Common myeloid progenitor, CD34-positive (primary cell): Measurements from ENCODE around the gene FXR1.

Experiments used
- CTCF ChIA-PET: fragments of 350-600 bp; sonication (Branson Sonifier 250); formaldehyde crosslinking; loops from one replicate; lab custom pipeline; 2021; ENCODE audit warnings: antibody characterized with exemption; lab: Charles Lee
- POLR2A ChIA-PET: fragments of 350-600 bp; sonication (Branson Sonifier 250); formaldehyde crosslinking; loops from one replicate; lab custom pipeline; 2021; ENCODE audit warnings: antibody characterized with exemption; lab: Charles Lee
- DNase-seq, 3 donors: peaks; one replicate each; pipeline versions ENCODE4 v3.0.0 to v3.0.0-alpha.2; 2013
- H3K27ac ChIP-seq, 2 experiments: 1 replicate in 1 of 2; 2 replicates in 1 of 2; pipeline ENCODE4 v1.7.0; 2013; ENCODE audit warnings: inconsistent platforms in 2 of 2, low read length in 2 of 2, mild to moderate bottlenecking in 2 of 2, low read depth in 1 of 2, moderate library complexity in 1 of 2; ENCODE audit not compliant: severe bottlenecking in 2 of 2, insufficient read depth in 1 of 2, poor library complexity in 1 of 2
- H3K27me3 ChIP-seq, 5 experiments: replicated peaks in 2 of 5; 1 replicate in 3 of 5; 2 replicates in 2 of 5; pipeline versions ENCODE4 v1.6.1 to v1.7.0; 2013; ENCODE audit warnings: low read length in 4 of 5, mild to moderate bottlenecking in 2 of 5, moderate library complexity in 2 of 5, inconsistent platforms in 1 of 5; ENCODE audit not compliant: insufficient read depth in 5 of 5, control insufficient read depth in 4 of 5
- H3K36me3 ChIP-seq, 4 experiments: 1 replicate in 2 of 4; 2 replicates in 2 of 4; pipeline versions ENCODE4 v1.6.1 to v1.7.0; 2013; ENCODE audit warnings: low read length in 3 of 4, control low read depth in 1 of 4, mild to moderate bottlenecking in 1 of 4; ENCODE audit not compliant: control insufficient read depth in 4 of 4, insufficient read depth in 4 of 4
- H3K4me1 ChIP-seq, 4 experiments: 1 replicate in 3 of 4; 2 replicates in 1 of 4; pipeline versions ENCODE4 v1.6.1 to v1.7.1; 2013; ENCODE audit warnings: low read length in 3 of 4, mild to moderate bottlenecking in 3 of 4, control low read depth in 1 of 4, inconsistent platforms in 1 of 4, moderate library complexity in 1 of 4; ENCODE audit not compliant: control insufficient read depth in 4 of 4, insufficient read depth in 4 of 4; ENCODE audit errors: control extremely low read depth in 1 of 4
- H3K4me3 ChIP-seq, 7 experiments: 1 replicate in 4 of 7; 2 replicates in 3 of 7; pipeline versions ENCODE4 v1.5.1 to v1.7.0; 2013; ENCODE audit warnings: mild to moderate bottlenecking in 7 of 7, low read length in 6 of 7, moderate library complexity in 6 of 7, inconsistent platforms in 2 of 7, low read depth in 2 of 7, control low read depth in 1 of 7; ENCODE audit not compliant: insufficient read depth in 4 of 7, control insufficient read depth in 1 of 7; ENCODE audit errors: extremely low read depth in 1 of 7
- H3K9me3 ChIP-seq, 5 experiments: 1 replicate in 4 of 5; 2 replicates in 1 of 5; pipeline versions ENCODE4 v1.6.1 to v1.7.1; 2013; ENCODE audit warnings: low read length in 4 of 5, mild to moderate bottlenecking in 2 of 5, inconsistent platforms in 1 of 5, low read depth in 1 of 5, moderate library complexity in 1 of 5; ENCODE audit not compliant: control insufficient read depth in 4 of 5, insufficient read depth in 2 of 5; ENCODE audit errors: control extremely low read depth in 1 of 5
- WGBS: methylation state at CpG from one replicate; pipeline ENCODE4 v1.1.5; 2013; ENCODE audit not compliant: insufficient coverage; 5-methylcytosine and 5-hydroxymethylcytosine counted together

Gene FXR1

DNA sequence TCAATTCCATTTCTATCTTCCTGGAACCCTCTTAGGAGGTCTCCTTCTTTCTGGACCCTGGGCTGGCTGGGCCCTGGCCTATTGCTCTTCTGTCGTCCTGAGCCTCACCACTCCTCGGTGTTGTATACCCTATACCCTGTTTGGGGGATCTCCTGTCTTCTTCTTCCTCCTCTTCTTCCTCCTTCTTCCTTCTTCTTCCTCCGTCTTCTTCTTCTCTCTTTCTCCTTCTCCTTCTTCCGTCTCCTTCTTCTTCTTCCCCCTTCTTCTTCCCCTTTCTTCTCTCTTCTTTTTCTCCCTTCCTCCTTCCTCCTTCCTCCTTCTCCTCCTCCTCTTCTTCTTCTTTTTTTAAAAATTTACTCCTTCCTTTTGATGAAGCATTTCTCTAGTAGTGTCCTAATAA, 30.4 kb upstream of the FXR1 start:
- 76% methylated on average over 4 of the region's 4 CpGs for WGBS

DNA sequence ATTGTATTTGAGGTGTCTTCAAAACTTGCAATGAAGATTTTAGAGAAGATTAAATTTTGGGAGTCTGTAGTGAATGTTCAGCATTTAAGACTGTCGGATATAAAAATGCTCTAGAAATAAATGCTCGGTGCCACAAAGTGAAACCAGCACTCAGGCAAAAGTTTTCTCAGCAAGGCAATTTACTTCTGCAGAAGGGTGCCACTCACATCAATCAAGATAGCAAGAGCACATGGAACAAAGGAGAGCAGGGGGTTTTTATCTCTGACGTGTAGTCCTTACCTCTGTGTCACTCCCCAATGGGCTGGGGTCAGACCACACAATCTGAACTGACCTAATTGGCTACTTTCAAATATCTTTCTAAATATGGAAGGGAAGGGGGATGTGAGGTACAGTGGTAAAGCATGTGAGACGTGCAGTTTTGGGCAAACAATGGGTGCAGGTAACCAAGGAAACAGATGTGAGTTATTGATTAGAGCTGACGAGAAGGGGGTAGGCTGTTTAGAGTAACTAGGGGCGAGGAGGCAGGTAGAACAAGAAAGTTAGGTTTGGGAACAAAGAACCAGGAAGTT, 23.4 kb upstream of the FXR1 start:
- POLR2A ChIA-PET: no interaction called here

More for the DNA sequence above, 30.4 kb upstream of the FXR1 start:
- Histone ChIP-seq H3K4me3 (no peak overlapping the region), H3K27me3 (peaks cover 0 to 2% (median 0%) of the 10 kb centered on the region in 5 experiments), H3K9me3 (no peaks in the 10 kb centered on the region), H3K4me1 (no peaks in the 10 kb centered on the region), H3K36me3 (no peaks in the 10 kb centered on the region), H3K27ac (no peak overlapping the region)
- ChIA-PET POLR2A (no interaction called here), CTCF (no interaction called here)
- DNase-seq: no peak

DNA sequence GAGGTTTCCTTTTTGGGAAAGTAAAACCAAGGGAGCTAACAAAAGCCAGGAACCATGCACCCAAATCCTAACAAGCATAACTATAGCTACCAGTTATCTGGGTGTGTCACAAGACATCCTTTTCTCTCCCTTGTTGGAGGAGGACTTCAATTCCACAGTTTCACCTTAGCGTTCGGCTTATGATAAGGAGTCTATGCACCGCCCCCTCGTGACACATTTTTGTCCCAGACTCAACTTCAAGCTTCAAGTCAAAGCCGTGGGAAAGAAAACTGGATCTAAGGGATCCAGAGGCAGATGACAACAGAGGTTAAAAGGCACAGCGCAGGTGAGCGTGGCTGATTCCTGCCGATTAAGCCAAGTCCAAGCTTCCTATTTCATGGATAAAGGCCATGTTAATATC, 13.9 kb upstream of the FXR1 start:
- Histone ChIP-seq H3K4me1 (no peaks in the 10 kb centered on the region), H3K27ac (no peak overlapping the region), H3K4me3 (no peak overlapping the region), H3K27me3 (no peaks in the 10 kb centered on the region), H3K9me3 (peaks cover 0 to 11% (median 5%) of the 10 kb centered on the region in 5 experiments), H3K36me3 (no peaks in the 10 kb centered on the region)
- ChIA-PET POLR2A (no interaction called here), CTCF (interaction anchor here (1.3 kb wide), 1 partner anchor 11 kb away, joined by 3 read pairs; no protein-coding TSS in a partner anchor)
- 89% methylated on average over 8 of the region's 8 CpGs for WGBS
- no peak for DNase-seq

More for the DNA sequence above, 23.4 kb upstream of the FXR1 start:
- DNase-seq: no peak
- Histone ChIP-seq H3K4me1 (peaks cover 0 to 5% (median 0%) of the 10 kb centered on the region in 4 experiments), H3K9me3 (peaks cover 0 to 20% (median 5%) of the 10 kb centered on the region in 5 experiments), H3K4me3 (no peak overlapping the region), H3K27me3 (peaks cover 0 to 2% (median 0%) of the 10 kb centered on the region in 5 experiments), H3K27ac (no peak overlapping the region), H3K36me3 (no peaks in the 10 kb centered on the region)
- CTCF ChIA-PET: no interaction called here
- 85% methylated on average over 6 of the region's 6 CpGs for WGBS

DNA sequence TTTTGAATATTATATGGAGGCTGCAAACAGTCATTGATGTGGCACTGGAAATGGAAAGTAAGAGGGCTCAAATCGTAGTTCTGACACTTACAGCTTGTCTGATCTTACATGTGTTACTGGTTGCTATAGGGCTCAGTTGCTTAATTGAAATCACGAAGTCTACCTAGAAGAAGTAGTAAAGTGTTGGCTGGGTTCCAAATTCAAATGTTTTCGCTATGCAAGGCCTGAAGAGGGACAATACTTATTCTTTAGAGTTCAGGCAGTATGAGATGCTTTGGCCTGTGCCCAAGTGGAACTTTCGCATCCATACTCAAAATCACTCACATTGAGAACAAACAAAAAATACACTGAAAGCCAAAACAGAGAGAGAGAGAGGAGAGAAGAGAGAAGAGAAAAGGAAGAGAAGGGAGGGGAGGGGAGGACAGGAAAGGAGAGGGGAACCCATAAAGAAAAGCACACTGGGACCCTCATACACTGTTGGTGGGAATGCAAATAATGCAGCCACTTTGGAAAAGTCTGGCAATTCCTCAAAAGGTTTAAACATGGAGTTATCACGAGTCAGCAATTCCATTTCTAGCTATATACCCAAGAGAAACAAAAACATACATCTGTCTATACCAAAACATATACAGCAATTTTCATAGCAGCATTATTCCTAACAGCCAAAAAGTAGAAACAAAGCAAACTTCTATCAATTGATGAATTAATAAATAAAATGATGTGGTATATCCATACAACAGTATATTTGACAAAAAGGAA, 2.9 kb upstream of the FXR1 start:
- Histone ChIP-seq H3K4me1 (peaks cover 10 to 21% (median 16%) of the 10 kb centered on the region in 4 experiments), H3K36me3 (peaks cover 0 to under 1% (median 0%) of the 10 kb centered on the region in 4 experiments), H3K4me3 (no peak overlapping the region), H3K27me3 (no peaks in the 10 kb centered on the region), H3K27ac (no peak overlapping the region), H3K9me3 (peaks cover 0 to 3% (median 0%) of the 10 kb centered on the region in 5 experiments)
- DNase-seq: no peak
- ChIA-PET POLR2A (no interaction called here), CTCF (interaction anchor here (1.2 kb wide), 1 partner anchor 11 kb away, joined by 3 read pairs; no protein-coding TSS in a partner anchor)
- WGBS: 90% methylated on average over 2 of the region's 5 CpGs

DNA sequence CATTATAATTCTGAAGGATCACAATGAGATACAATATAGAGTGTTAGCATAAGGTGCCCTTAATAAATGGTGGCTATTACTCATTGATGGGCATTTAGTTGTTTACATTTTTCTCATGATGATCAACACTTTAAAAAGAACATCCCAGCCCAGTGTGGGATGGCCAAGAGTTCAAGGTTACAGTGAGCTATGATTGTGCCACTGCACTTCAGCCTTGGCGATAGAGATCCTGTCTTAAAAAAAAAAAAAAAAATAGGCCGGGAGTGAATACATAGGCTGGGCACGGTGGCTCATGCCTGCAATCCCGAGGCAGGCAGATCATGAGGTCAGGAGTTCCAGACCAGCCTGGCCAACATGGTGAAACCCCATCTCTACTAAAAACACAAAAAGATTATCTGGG, 1.6 kb upstream of the FXR1 start:
- H3K27me3 ChIP-seq: no peaks in the 10 kb centered on the region
- peaks cover 0 to 12% (median 2%) of the 10 kb centered on the region in 4 experiments for H3K36me3 ChIP-seq
- peaks cover 0 to 3% (median 0%) of the 10 kb centered on the region in 5 experiments for H3K9me3 ChIP-seq
- peaks cover 12 to 24% (median 21%) of the 10 kb centered on the region in 4 experiments for H3K4me1 ChIP-seq
- ChIA-PET POLR2A (no interaction called here), CTCF (no interaction called here)
- WGBS: no CpG with 5 or more reads among the region's 4 CpGs
- no peak overlapping the region for H3K27ac ChIP-seq
- no peak for DNase-seq
- H3K4me3 ChIP-seq: no peak overlapping the region

DNA sequence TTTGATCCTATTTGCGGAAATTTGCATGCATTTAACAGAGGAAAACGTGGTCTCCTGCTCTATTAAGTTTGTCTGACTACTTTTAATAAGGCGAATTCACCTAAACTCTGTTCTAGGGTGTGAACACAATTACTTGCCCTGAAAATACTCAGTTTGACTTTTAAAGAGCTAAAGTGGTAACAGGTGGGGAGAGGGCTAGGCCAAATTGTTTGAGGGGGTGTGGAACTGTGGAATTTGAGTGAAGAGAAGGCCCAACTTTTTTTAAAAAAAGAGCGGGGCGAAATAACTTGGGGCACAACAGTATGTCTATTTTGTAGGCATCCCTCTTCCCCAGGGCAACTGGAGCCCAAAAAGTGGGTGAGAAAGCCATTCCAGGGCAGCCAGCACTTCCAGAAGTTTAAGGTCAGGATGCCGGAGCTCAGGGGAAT, 580 bp upstream of the FXR1 start:
- ChIA-PET POLR2A (interaction anchor here (1.5 kb wide), 1 partner anchor 77 kb away, joined by 5 read pairs; the partner anchor contains the start of gene DNAJC19), CTCF (interaction anchor here (0.7 to 1.0 kb wide), 6 partner anchors 8 to 50 kb away, joined by 3 to 4 read pairs (median 3); no protein-coding TSS in a partner anchor)
- no peak for DNase-seq
- H3K27ac ChIP-seq: peak overlapping the region in 1 of 2 experiments; percentile 99
- no peaks in the 10 kb centered on the region for H3K9me3 ChIP-seq
- no peaks in the 10 kb centered on the region for H3K27me3 ChIP-seq
- peaks cover 14 to 24% (median 21%) of the 10 kb centered on the region in 4 experiments for H3K4me1 ChIP-seq
- 44% methylated on average over 6 of the region's 6 CpGs for WGBS
- H3K4me3 ChIP-seq: peak overlapping the region; percentile 67 to 99 (median 94)
- peaks cover 0 to 22% (median 5%) of the 10 kb centered on the region in 4 experiments for H3K36me3 ChIP-seq
